GM19397 (cell line): ENCODE data around the gene DUSP6.
"Not testable (repeated sequence)": the region's sequence is repeated elsewhere in the genome, so short reads cannot be mapped to it uniquely, and the experiment has no call there.

Experiments
- ATAC-seq: cut with Tn5 transposase; IDR thresholded peaks from one replicate; pipeline ENCODE4 v1.9.1; 2021; ENCODE audit warnings: mild to moderate bottlenecking, moderate library complexity; ENCODE audit not compliant: unreplicated experiment

Gene DUSP6

GRCh38 chr12:89353188-89353822 lies 1.0 kb upstream of the DUSP6 start:
- peak; percentile 27 for ATAC-seq

- no peak for ATAC-seq
Measured at GRCh38 chr12:89352242-89352491, 134 bp downstream of the DUSP6 start.

- ATAC-seq: peak; percentile 16
Measured at GRCh38 chr12:89351489-89352241, 636 bp downstream of the DUSP6 start.

- ATAC-seq: no peak
Measured at GRCh38 chr12:89350630-89351488, 1.4 kb downstream of the DUSP6 start.

- ATAC-seq: no peak
Measured at GRCh38 chr12:89350260-89350629, 2.1 kb downstream of the DUSP6 start.

- no peak for ATAC-seq
Measured at GRCh38 chr12:89349814-89350213, 2.5 kb downstream of the DUSP6 start.

- ATAC-seq: no peak
Measured at GRCh38 chr12:89348894-89349699, 3.2 kb downstream of the DUSP6 start.

GRCh38 chr12:89347325-89347829 lies 4.9 kb downstream of the DUSP6 start:
- no peak for ATAC-seq

- ATAC-seq: peak; percentile 7
Measured at GRCh38 chr12:89346741-89347324, 5.5 kb downstream of the DUSP6 start.

- ATAC-seq: peak; percentile 97
Measured at GRCh38 chr12:89345830-89346740, 6.2 kb downstream of the DUSP6 start.

- ATAC-seq: no peak
Measured at GRCh38 chr12:89345376-89345775, 6.9 kb downstream of the DUSP6 start.

GRCh38 chr12:89344862-89345202 lies 7.5 kb downstream of the DUSP6 start:
- ATAC-seq: no peak

- ATAC-seq: no peak
Measured at GRCh38 chr12:89344043-89344861, 8.0 kb downstream of the DUSP6 start.

- no peak for ATAC-seq
Measured at GRCh38 chr12:89343127-89343526, 9.2 kb downstream of the DUSP6 start.

- no peak for ATAC-seq
Measured at GRCh38 chr12:89340861-89341260, 11.4 kb downstream of the DUSP6 start.

- no peak for ATAC-seq
Measured at GRCh38 chr12:89339526-89339925, 12.8 kb downstream of the DUSP6 start.

GRCh38 chr12:89337136-89337535 lies 15.2 kb downstream of the DUSP6 start:
- not testable (repeated sequence) for ATAC-seq

GRCh38 chr12:89335452-89336244 lies 16.7 kb downstream of the DUSP6 start:
- no peak for ATAC-seq
